GM12865 (cell line): ENCODE measurements around the gene LAMA2.

ENCODE experiments used
- DNase-seq: peaks from one replicate; pipeline ENCODE4 v3.0.0; 2010; ENCODE audit warnings: low read depth
- H3K4me3 ChIP-seq: 2 replicates; pipeline ENCODE4 v1.5.1; 2011; ENCODE audit warnings: mild to moderate bottlenecking, low read depth, low read length, control low read depth
- CTCF ChIP-seq: IDR thresholded peaks from 2 replicates; pipeline ENCODE4 v1.5.1; 2011; ENCODE audit warnings: low read length, control low read depth, low read depth, inconsistent platforms; ENCODE audit not compliant: insufficient read depth; ENCODE audit errors: missing control alignments

LAMA2 gene

GRCh38 chr6:129179283-129179682 lies 296.3 kb downstream of the LAMA2 start:
- no peak for DNase-seq
- H3K4me3 ChIP-seq, result no peak overlapping the region
- TF ChIP-seq CTCF, result no peak

DNA sequence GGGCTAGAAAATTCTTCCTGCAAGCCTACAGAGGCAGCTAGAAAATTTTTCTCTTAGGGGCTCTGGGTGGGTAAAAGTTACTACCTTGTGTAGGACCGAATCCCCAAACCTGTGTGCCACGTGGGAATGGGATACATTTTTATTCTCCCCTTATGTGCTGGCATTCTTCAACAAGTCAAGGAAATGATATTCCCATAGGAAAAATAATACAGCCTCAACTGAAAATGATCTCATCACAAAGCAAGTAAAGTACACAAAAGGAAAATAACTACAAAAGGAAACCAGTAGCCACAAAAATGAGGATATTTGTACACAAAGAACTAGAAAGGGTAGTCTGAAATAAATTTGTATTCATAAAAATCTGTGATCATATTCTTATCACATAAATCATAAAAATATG lies 298.1 kb downstream of the LAMA2 start:
- DNase-seq, result no peak
- H3K4me3 ChIP-seq, result no peak overlapping the region
- TF ChIP-seq CTCF, result no peak

DNA sequence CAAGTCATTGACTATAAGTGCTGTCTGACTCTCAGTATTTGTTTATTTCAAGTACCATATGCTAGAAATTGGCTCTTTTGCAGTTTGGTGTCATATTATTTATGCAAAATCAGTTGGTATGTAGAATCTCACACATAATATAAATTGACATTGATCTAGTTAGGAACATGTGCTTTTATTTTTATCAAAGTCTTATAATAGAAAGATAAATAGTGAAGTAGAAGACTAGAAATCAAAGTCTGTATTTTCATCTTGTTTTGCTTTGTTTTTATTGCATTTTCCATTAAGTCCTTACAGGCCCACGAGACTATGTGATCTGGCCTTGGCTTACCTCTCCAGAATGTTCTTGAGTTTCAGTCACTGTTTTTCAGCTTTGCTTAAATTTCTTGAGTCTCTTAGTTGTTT lies 300.3 kb downstream of the LAMA2 start:
- DNase-seq, result no peak

GRCh38 chr6:129183681-129184301 lies 300.9 kb downstream of the LAMA2 start:
- no peak overlapping the region for H3K4me3 ChIP-seq
- DNase-seq, result no peak
- TF ChIP-seq CTCF, result no peak

More for the DNA sequence above, 300.3 kb downstream of the LAMA2 start:
- no peak overlapping the region for H3K4me3 ChIP-seq
- no peak for TF ChIP-seq CTCF

GRCh38 chr6:129184324-129184723 lies 301.4 kb downstream of the LAMA2 start:
- H3K4me3 ChIP-seq, result no peak overlapping the region
- no peak for TF ChIP-seq CTCF

GRCh38 chr6:129184808-129185366 lies 301.9 kb downstream of the LAMA2 start:
- TF ChIP-seq CTCF, result no peak
- H3K4me3 ChIP-seq, result no peak overlapping the region
- DNase-seq, result no peak

More at GRCh38 chr6:129184324-129184723, 301.4 kb downstream of the LAMA2 start:
- no peak for DNase-seq

DNA sequence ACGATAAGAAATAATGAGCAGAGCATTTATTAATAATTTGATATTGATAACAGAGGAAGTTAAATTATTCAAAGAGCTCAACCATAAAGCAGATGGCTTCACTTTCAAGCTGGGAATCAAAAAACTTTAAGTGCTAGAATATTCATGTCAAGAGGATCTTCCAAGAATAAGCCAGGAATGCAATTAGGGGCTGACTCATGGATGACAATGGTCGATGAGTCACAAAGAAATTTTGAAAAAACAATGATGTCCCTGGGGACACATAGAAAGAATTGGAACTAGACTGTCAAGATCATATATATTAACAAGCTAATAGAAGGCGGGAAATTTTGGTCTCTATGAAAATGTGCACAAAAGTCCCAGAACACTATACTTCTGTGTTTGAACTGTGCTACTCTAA lies 304.1 kb downstream of the LAMA2 start:
- TF ChIP-seq CTCF, result no peak
- DNase-seq, result no peak
- no peak overlapping the region for H3K4me3 ChIP-seq
